NCI-H1417 treated with DMSO at 0.1 percent for 48 hours (cell line): ENCODE data around the gene AQP10.
"Not testable (repeated sequence)": the region's sequence is repeated elsewhere in the genome, so short reads cannot be mapped to it uniquely, and the experiment has no call there.

ENCODE experiments used
- DNase-seq: peaks from one replicate; lab custom pipeline; 2025; lab: John Stamatoyannopoulos, UW

The AQP10 gene

GRCh38 chr1:154320882-154321608, at the start of gene AQP10:
Gene AQP10, plus strand, starts transcription at chr1:154321093. Its CDS starts 63 bp downstream, at chr1:154321156.
- DNase-seq = no peak

DNA sequence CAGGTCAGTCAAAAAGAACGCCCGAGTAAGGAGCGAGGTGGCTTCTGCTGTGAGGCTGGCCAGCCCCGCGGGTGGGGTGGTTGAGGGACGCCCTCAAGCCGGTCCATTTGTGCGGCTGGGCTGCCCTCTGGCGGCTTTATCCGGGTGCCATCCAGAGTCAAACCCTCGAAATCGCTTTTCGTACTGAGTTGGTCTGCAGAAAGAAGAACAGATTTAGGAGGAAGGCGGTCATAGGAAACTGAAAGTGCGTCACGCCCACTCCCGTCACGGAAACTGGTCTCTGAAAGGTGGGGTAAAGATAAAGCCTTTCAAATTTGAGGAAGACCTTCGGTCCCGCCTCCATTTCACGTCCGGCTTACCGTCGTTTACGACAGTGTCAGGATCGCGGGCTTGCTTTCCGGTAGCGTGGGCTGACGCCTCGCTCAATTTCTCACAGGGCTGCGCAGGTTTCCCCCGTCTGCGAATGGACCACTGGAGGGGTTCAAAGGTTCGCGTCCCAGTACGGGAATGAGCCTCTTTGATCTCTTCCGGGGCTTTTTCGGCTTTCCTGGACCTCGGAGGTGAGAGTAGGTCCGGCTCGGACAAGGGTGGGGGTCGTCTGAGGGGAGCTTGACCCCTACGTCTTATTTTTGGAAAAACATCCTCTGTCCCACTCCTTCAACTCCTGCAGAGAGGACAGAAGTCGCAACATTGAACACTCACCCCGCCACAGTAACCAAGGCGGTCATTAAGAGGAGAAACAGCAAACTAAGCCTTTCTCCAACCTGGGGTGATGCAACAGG, 48.5 kb upstream of the AQP10 start, which contains the start of gene HAX1:
HAX1 (plus strand) TSS at position 413 of the 782 bp plus-strand sequence; CDS start at position 508, 95 bp downstream.
- DNase-seq = peak; percentile 53

- DNase-seq = no peak
These were observed 47.8 kb upstream of the AQP10 start for GRCh38 chr1:154272999-154273563.

DNA sequence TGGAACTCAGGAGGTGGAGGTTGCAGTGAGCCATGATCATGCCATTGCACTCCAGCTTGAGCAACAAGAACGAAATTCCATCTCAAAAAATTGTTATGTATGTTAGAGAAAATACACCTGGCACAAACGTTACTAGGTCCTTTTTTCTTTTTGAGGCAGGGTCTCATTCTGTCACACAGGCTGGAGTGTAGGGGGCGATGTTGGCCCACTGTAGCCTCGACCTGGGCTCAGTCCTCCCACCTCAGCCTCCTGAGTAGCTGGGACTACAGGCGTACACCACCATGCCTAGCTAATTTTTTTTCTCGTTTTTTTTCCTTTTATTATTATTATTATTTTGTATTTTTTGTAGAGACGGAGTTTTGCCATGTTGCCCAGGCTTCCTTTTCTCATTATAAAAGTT, 44.1 kb upstream of the AQP10 start:
- no peak for DNase-seq

GRCh38 chr1:154287591-154287990, 33.3 kb upstream of the AQP10 start:
- not testable (repeated sequence) for DNase-seq

- no peak for DNase-seq
These were observed 32.2 kb upstream of the AQP10 start for GRCh38 chr1:154288661-154289060.

- DNase-seq = no peak
These were observed 30.0 kb upstream of the AQP10 start for GRCh38 chr1:154290921-154291320.

DNA sequence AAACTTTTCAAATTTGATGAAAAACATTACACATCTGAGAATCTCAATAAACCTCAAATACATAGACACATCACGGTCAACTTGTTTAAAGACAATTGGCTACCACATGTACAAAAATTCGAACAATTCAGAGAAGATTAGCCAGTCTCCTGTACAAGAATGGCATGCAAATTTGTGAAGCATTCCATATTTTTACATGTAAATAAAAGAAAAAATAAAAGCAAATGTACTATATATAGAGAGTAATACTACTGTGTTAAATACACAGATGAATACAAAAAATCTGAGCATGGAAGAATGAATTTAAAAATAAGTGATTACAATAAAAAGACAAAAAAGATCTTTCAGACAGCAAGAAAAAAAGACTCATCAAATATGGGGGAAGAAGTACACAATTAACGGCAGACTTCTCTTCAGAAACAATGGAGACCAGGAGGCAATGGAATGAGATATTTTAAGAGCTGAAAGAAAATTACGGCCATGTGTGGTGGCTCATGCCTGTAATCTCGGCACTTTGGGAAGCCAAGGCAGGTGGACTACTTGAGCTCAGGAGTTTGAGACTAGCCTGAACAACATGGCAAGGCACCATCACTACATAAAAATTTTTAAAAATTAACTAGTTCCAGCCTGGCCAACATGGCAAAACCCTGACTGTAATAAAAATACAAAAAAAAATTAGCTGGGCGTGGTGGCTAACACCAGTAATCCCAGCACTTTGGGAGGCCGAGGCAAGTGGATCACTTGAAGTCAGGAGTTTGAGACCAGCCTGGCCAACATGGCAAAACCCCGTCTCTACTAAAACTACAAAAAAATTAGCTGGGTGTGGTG, 25.3 kb upstream of the AQP10 start:
- DNase-seq = no peak

- DNase-seq = no peak
These were observed 19.3 kb upstream of the AQP10 start for GRCh38 chr1:154301582-154301981.

DNA sequence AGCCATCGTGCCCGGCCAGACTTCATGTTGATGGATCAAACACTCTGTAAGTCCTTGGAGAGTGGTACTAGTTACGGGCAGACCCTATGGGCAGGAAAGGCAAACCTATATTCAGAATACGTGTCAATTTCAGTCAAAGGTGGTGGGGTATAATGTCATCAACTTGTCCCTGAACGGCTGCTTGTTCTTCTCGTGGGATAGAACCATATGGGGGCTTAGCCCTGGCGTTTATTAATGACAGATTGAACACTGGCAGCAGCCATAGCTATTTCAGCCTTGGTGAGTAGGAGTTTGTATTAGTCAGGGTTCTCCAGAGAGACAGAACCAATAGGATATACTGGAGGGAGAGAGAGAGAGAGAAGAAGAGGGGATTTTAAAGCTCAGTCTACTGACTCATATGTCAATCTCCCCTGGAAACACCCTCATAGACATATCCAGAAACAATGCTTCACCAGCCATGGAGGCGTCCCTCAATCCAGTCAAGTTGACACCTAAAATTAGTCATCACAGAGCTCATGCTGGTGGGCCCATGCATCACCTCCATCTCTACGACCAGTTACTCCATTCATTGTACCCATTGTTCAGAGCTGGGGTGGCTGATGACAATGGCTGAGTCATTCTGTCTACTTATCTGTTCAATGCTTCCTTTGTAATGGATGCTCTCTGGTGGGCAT, 16.1 kb upstream of the AQP10 start:
- DNase-seq = no peak

DNA sequence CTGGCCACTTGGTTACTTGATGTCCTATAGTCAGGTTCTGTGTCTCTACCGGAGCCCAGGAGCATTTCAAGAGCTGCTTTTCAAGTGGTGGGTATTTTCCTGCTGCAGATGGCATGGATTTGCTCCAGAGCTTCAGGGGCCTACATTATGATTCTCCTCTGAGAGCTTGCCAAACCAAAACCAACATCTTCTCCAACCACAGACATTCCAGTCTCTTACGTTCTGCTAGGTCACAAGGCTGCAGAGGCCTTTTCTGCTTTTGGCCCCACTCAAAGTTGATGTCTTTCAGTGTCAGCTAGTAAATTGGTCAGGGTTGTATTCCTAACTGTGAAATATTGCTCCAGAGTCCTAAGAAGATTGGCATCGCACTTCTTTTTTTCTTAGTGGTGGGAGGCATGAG, 14.7 kb upstream of the AQP10 start:
- DNase-seq = no peak

DNA sequence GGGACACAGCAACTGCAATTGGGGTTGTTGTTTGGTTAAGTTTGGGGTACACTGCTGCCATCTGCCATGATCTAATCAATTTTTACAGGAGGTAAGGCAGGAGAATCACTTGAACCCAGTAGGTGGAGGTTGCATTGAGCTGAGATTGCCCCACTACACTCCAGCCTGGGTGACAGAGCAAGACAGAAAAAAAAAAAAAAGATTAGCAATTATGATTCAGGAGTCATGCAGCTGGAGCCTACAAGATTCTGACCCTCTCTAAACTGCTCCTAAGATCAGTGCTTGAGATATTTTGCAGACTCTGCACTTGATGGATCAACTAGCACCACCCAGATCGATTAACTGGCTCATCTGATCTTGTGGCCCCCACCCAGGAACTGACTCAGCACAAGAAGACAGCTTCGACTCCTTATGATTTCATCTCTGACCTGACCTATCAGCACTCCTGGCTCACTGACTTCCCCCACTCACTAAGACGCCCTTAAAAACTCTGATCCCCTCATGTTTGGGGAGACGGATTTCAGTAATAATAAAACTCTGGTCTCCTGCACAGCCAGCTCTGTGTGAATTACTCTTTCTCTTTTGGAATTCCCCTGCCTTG, 13.1 kb upstream of the AQP10 start:
- DNase-seq = not testable (repeated sequence)

- DNase-seq = not testable (repeated sequence)
These were observed 11.8 kb upstream of the AQP10 start for GRCh38 chr1:154309136-154309535.

DNA sequence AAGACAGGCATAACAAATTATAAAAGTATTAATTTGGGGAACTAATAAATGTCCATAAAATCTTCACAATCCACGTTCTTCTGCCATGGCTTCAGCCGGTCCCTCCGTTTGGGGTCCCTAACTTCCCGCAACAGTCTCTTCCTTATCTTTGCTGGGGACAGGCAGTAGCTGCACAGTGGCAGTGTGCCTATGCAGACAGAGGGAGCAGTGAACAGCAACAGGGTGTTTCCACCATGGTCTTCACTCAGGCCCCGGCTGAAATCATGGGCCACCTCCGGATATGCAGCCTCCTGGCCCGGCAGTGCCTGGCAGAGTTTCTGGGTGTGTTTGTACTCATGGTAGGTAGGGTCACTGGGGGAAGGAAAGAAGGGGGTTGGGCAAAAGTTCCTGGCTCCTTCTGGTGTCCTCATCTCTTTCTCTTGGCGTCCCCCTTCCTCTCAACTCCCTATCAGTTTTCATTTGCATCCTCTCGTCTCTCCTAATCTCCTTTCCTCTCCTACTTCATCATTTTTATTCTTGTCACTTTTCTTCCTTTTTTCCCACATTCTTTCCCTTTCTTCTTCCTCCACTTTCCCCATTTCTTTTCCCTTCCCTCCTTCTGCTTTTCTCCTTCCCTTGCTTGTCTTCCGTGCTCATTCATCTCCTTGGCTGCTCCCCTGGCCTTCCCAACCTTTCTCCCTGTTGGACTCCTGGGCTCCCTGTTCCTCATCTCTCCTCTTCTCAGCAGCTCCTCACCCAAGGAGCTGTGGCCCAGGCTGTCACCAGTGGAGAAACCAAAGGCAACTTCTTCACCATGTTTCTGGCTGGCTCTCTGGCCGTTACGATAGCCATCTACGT, 8.4 kb upstream of the AQP10 start:
- DNase-seq = not testable (repeated sequence)

DNA sequence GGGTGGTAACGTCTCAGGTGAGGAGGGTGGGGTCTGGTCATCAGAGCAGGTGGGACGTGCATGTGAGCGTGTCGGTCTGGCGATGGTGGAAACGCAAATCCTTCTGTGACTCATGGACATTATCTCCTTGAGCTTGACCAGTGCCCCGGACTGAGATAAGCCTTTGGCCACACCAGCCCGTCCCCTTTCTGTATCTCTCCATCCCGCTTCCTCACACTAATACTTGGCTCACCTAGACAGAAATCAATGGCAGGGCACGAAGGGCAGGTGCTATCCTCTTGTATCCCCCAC, 7.9 kb upstream of the AQP10 start:
- DNase-seq = no peak

- DNase-seq = not testable (repeated sequence)
These were observed 6.7 kb upstream of the AQP10 start for GRCh38 chr1:154314226-154314625.

GRCh38 chr1:154316704-154317103, 4.2 kb upstream of the AQP10 start:
- DNase-seq = no peak

DNA sequence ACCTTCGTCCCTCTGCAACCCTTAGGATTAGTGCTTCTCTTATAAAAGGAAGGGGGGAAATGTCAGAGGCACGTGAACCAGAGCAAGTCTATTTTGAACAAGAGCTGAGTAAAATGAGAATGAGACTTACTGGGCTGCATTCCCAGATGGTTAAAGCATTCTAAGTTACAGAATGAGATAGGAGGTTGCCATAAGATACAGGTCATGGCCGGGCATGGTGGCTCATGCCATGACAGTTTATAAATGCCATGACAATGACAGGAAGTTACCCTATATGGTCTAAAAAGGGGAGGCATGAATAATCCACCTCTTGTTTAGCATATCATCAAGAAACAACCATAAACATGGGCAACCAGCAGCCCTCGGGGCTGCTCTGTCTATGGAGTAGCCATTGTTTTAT, 2.5 kb upstream of the AQP10 start:
- no peak for DNase-seq

DNA sequence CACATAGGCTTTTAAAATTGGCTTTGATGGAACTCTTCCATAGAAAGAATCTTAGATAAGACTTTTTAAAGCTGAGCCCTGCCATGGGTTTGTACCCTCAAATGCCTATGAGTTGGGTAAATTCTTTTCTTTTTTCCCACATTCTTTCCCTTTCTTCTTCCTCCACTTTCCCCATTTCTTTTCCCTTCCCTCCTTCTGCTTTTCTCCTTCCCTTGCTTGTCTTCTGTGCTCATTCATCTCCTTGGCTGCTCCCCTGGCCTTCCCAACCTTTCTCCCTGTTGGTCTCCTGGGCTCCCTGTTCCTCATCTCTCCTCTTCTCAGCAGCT, 679 bp downstream of the AQP10 start:
- DNase-seq = not testable (repeated sequence)

GRCh38 chr1:154323493-154323892, 2.6 kb downstream of the AQP10 start:
- DNase-seq = no peak
